ENCODE measurements around the gene TAF5.
"Not testable (repeated sequence)": the region's sequence is repeated elsewhere in the genome, so short reads cannot be mapped to it uniquely, and the experiment has no call there.

Gene TAF5

GRCh38 chr10:103367782-103368518, at the start of gene TAF5:
TSS of gene TAF5 (plus strand) at chr10:103367976. CDS start at chr10:103367990, 14 bp downstream.
- peak; percentile 90 for DNase-seq

GRCh38 chr10:103327906-103328305, 39.9 kb upstream of the TAF5 start:
- no peak for DNase-seq

GRCh38 chr10:103333934-103334520, 33.7 kb upstream of the TAF5 start:
- DNase-seq, result no peak

- DNase-seq, result no peak
These were observed 33.2 kb upstream of the TAF5 start for GRCh38 chr10:103334567-103334966.

GRCh38 chr10:103336370-103336769, 31.4 kb upstream of the TAF5 start:
- no peak for DNase-seq

GRCh38 chr10:103350175-103350516, 17.6 kb upstream of the TAF5 start:
- no peak for DNase-seq

- peak; percentile 59 for DNase-seq
These were observed 17.1 kb upstream of the TAF5 start, which contains the start of gene PCGF6 for GRCh38 chr10:103350517-103351260. TSS of gene PCGF6 (minus strand) at chr10:103351140. CDS start at chr10:103351066, 74 bp downstream.

- no peak for DNase-seq
These were observed 14.5 kb upstream of the TAF5 start for GRCh38 chr10:103353281-103353680.

GRCh38 chr10:103354567-103354966, 13.2 kb upstream of the TAF5 start:
- not testable (repeated sequence) for DNase-seq

- DNase-seq, result no peak
These were observed 11.7 kb upstream of the TAF5 start for GRCh38 chr10:103355906-103356599.

GRCh38 chr10:103359493-103359892, 8.3 kb upstream of the TAF5 start:
- not testable (repeated sequence) for DNase-seq

GRCh38 chr10:103360791-103361190, 7.0 kb upstream of the TAF5 start:
- DNase-seq, result not testable (repeated sequence)

- no peak for DNase-seq
These were observed 396 bp upstream of the TAF5 start for GRCh38 chr10:103367379-103367781.

GRCh38 chr10:103373544-103373943, 5.8 kb downstream of the TAF5 start:
- no peak for DNase-seq

- no peak for DNase-seq
These were observed 6.5 kb downstream of the TAF5 start for GRCh38 chr10:103374263-103374662.

GRCh38 chr10:103382769-103383168, 15.0 kb downstream of the TAF5 start:
- DNase-seq, result no peak

- no peak for DNase-seq
These were observed 26.4 kb downstream of the TAF5 start for GRCh38 chr10:103394180-103394579.

GRCh38 chr10:103395754-103396066, 27.9 kb downstream of the TAF5 start:
- no peak for DNase-seq

GRCh38 chr10:103396067-103396788, 28.5 kb downstream of the TAF5 start, which contains the start of the genes ATP5MK and PDCD11:
TSS of gene ATP5MK (minus strand) at chr10:103396475. CDS start at chr10:103392457, 4,018 bp downstream.
TSS of gene PDCD11 (plus strand) at chr10:103396626. CDS start at chr10:103398427, 1,801 bp downstream.
- peak; percentile 97 for DNase-seq

- DNase-seq, result no peak
These were observed 29.0 kb downstream of the TAF5 start for GRCh38 chr10:103396789-103397087.

GRCh38 chr10:103397191-103397825, 29.5 kb downstream of the TAF5 start:
- DNase-seq, result no peak

- no peak for DNase-seq
These were observed 45.8 kb downstream of the TAF5 start for GRCh38 chr10:103413564-103413963.
